Stimulated activated CD4-positive, alpha-beta T cell treated with anti-CD3 and anti-CD28 coated beads, TNF-alpha, amount 100 ng/mL, for 24 hours (primary cell): ENCODE results near the gene PIK3C2G.
"Not testable (repeated sequence)": the region's sequence is repeated elsewhere in the genome, so short reads cannot be mapped to it uniquely, and the experiment has no call there.

Experiments used
- DNase-seq, 3 experiments: peaks; one replicate each; pipeline ENCODE4 v3.0.0-alpha.2; 2020; ENCODE audit warnings: low read depth in 3 of 3

PIK3C2G gene, protein sequence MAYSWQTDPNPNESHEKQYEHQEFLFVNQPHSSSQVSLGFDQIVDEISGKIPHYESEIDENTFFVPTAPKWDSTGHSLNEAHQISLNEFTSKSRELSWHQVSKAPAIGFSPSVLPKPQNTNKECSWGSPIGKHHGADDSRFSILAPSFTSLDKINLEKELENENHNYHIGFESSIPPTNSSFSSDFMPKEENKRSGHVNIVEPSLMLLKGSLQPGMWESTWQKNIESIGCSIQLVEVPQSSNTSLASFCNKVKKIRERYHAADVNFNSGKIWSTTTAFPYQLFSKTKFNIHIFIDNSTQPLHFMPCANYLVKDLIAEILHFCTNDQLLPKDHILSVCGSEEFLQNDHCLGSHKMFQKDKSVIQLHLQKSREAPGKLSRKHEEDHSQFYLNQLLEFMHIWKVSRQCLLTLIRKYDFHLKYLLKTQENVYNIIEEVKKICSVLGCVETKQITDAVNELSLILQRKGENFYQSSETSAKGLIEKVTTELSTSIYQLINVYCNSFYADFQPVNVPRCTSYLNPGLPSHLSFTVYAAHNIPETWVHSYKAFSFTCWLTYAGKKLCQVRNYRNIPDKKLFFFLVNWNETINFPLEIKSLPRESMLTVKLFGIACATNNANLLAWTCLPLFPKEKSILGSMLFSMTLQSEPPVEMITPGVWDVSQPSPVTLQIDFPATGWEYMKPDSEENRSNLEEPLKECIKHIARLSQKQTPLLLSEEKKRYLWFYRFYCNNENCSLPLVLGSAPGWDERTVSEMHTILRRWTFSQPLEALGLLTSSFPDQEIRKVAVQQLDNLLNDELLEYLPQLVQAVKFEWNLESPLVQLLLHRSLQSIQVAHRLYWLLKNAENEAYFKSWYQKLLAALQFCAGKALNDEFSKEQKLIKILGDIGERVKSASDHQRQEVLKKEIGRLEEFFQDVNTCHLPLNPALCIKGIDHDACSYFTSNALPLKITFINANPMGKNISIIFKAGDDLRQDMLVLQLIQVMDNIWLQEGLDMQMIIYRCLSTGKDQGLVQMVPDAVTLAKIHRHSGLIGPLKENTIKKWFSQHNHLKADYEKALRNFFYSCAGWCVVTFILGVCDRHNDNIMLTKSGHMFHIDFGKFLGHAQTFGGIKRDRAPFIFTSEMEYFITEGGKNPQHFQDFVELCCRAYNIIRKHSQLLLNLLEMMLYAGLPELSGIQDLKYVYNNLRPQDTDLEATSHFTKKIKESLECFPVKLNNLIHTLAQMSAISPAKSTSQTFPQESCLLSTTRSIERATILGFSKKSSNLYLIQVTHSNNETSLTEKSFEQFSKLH (N-terminal part only)

DNA sequence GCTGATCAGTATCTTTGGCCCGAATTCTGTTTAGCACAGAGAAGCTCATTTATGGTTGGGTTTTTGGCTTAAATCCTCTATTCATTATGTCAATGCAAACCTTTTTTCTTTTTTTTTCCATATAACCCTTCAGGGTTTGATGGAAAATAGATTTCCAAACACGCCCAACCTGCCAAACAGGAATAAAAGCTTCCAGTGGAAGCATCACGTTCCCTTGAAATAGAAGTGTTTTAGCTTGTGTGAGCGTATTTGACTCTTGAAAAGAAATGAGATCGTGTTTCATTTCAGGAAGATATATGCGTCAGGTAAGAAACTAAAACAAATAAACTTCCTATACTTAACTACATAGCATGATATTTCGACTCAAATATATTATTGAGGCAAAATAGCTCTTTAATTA is at the start of gene PIK3C2G:
PIK3C2G (plus strand) TSS at position 246 of the 400 bp plus-strand sequence. CDS start 20,564 bp downstream, outside the sequence.
- DNase-seq: no peak

- DNase-seq: no peak
These were observed 43.4 kb upstream of the PIK3C2G start for GRCh38 chr12:18217966-18218365.

DNA sequence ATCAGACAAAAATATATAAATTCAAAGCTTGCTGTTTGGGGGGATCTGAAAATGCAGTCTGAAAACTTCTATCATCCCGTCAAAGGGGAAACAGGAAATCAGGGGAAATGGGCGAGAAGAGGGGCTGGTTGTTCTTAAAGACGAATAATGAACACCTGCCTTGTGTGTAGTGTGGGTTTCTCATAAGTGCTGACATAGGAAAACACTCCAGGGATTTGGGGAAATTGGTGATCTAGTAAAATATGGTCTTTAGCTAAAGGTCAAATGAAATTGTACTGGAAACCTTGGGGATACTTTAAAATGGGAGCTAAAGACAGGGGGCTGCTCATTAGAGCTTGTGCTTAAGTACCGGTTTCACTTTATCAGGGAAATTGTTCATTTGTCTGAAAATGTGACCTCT is 39.6 kb upstream of the PIK3C2G start:
- no peak for DNase-seq

GRCh38 chr12:18222699-18223098 is 38.6 kb upstream of the PIK3C2G start:
- no peak for DNase-seq

GRCh38 chr12:18224745-18225144 is 36.6 kb upstream of the PIK3C2G start:
- no peak for DNase-seq

DNA sequence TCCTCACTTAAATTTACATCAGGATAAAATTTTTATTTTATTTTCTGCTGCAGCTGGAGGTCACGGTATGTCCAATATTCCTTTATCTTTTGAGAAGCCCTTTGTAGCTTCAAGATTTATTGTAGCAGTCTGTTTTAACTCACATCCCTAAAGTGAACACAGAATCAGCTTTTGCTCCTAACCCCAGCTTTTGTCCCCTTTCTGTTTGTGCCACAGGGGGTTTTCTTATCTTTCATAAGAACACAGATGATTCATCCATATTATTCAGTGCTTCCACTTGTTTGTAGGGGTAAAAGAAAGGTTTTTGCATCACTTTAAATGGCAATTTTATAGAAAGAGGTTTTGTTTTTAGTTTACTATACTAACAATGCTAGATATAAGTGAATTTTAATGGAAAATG is 21.8 kb upstream of the PIK3C2G start:
- DNase-seq: no peak

GRCh38 chr12:18242380-18243089 is 18.8 kb upstream of the PIK3C2G start:
- no peak for DNase-seq

DNA sequence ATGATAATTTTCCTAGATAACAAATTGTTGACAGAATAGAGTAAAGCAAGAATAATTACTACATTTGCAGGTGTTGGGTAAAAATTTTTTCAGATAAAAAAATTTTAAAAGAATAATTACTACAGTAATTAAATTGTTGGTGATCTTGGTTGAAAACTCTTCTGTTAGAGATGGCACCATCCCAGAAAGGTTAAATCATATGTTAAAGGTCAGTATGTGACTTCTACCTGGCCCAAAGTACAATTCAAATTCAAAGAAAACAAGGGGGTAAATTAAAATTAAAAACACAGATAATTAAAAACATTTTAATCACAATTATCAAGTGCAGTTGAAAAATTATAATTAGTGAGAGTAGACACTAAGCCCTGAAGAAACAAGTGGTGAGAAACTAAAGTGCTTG is 18.1 kb upstream of the PIK3C2G start:
- no peak for DNase-seq

- DNase-seq: no peak
These were observed 15.3 kb upstream of the PIK3C2G start for GRCh38 chr12:18246066-18246465.

GRCh38 chr12:18250313-18250916 is 10.9 kb upstream of the PIK3C2G start:
- no peak for DNase-seq

DNA sequence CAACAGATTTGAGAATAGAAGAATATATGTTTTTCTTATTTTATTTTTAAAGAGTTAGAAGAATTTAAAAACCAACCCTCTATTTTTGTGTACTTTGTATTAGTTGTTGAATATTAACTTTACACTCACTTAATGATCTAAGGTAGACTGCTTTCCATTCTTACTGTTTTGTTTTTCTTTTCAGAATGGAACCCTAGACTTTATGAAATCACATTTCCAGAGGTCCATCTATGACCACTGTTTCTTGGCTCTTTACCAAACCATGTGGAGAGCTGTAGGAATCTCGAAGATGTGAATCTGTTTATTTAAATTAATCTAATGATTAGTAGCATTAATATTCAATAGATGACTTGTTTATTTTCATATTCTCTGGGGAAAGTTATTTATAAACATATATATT is 7.2 kb upstream of the PIK3C2G start:
- DNase-seq: no peak

- DNase-seq: not testable (repeated sequence)
These were observed 6.3 kb upstream of the PIK3C2G start for GRCh38 chr12:18255004-18255403.

DNA sequence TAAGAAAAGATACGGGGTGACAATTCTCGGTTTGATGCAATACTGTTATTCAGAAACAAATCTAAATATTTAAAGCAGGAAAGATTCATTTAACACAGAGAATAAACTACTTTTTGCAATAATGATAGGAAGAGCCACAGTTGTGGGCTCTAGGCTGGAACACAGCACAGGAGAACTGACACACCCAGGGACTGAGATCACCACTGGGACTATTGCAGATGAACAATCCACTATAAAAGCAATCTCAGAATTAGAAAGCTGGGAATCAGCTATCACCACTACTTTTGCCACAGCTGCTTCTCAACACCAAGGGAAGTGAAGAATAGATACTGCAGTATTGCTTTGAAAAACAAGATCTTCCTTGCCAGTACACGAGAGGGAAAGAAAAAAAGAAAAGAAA is 4.1 kb upstream of the PIK3C2G start:
- DNase-seq: no peak

DNA sequence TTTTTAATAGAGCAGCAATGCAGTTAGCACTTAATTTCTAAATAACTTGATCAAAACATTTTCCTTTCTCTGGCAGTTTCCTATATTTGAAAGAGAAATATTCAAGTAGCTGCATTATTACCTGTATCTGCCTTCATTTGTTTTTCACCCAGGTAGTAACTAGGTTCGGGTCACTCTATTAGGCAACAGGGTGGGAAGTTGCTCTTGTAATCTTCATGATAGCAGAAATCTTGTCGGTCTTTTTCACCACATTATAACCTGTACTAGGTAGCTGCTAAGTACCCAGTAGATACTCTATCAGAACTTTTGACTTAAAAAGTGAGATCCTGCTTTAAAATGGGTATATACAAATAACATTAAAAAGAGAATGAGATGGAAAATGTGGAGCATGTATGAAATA is 2.4 kb upstream of the PIK3C2G start:
- no peak for DNase-seq

GRCh38 chr12:18259906-18260682 is 1.2 kb upstream of the PIK3C2G start:
- DNase-seq: no peak

DNA sequence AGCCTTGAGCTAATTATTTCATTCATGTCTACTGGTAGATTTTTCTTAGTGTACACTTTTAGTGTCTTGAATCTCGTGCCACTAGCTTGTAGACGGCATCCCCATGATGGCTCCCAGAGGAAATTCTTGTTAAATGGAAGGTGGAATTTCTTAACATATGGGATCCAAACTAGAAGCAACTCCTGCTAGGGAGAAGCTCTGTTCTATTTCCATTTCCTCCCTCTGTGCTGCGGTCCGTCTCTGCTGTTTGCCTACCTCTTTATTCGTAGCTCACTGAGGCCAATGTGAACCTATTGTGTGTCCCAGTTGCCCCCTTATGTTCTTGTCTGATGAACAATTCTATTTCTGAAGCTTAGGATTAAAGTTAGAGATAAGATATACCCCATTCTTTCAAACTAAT is 588 bp downstream of the PIK3C2G start:
- no peak for DNase-seq

DNA sequence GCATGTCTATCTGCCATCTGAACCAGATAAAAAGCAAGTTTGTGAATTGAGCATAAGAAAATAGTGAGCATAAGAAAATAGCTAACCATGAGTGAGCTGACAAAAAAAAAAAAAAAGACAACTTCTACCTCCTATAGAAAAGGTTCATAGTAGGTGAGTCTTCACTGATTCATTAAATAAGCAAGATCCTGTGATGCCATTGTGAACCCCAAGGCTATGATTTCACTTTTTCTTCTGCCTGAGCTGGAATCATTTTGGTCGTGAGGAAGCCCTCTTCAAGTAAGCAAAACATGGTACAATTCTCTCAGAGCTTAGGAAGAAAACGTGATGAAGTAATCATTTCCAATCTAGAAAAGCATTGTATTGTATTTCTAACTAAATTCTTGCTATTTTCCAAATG is 1.2 kb downstream of the PIK3C2G start:
- no peak for DNase-seq

- DNase-seq: no peak
These were observed 3.3 kb downstream of the PIK3C2G start for GRCh38 chr12:18264581-18265075.

DNA sequence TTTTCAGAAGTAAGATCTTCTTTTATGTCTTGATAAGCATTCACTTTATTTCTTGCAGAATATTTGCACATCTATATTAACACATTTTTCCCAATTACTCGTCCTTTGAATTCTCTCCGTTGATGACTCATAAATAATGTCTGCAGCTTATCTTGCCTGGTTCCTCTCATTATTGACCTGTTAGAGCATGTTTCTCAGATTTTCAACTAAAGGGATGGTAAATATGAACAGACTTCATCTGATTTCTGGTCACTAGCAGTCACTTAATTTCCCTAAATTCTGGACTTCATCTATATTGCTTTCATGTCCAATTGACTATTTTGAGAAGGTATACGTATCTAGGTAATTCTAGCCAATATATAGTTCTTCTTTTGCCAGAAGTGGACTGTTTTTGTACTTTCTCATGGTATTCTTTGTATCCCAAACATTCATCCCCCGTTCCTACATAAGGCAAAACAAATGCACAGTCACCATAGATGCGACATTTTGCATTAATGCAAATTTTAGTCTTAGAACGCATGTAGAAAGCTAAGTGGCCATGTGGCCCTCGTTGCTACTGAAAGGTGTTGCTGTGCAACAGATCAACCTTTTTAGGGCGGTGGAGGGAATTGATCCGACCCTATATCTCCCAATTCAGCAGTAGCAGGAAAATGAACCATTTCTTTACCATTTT is 6.2 kb downstream of the PIK3C2G start:
- no peak for DNase-seq
